Caco-2 (cell line): ENCODE data around the gene PTGDR2. TPM values are rescaled to one million over a fixed set of nuclear protein-coding genes. Genes with fewer than 3 reads are reported as not detected.

Experiments used
- BruUV-seq: library from RNA; stranded (reverse); fragments of 400-500 nt; replicated peaks from 2 replicates; lab custom pipeline; 2021; lab: Mats Ljungman, UMichigan
- CTCF ChIA-PET: fragments of 300-600 bp; sonication (Branson Sonifier 250); formaldehyde crosslinking; loops from one replicate; lab custom pipeline; 2022; ENCODE audit warnings: antibody characterized with exemption; lab: Charles Lee
- POLR2A ChIA-PET: fragments of 300-600 bp; sonication (Branson Sonifier 250); formaldehyde crosslinking; loops from one replicate; lab custom pipeline; 2022; ENCODE audit warnings: antibody characterized with exemption; lab: Charles Lee
- DNase-seq, 2 experiments: peaks; one replicate each; pipeline versions ENCODE4 v3.0.0 to v3.0.0-alpha.2; 2020 to 2022
- H3K27me3 ChIP-seq: replicated peaks from 2 replicates; pipeline ENCODE4 v1.6.0; 2011; ENCODE audit warnings: low read length; ENCODE audit not compliant: control insufficient read depth, insufficient read depth
- H3K36me3 ChIP-seq: 2 replicates; pipeline ENCODE4 v1.5.1; 2011; ENCODE audit warnings: low read length; ENCODE audit not compliant: control insufficient read depth, insufficient read depth
- H3K4me1 ChIP-seq: fragments of 250-450 bp; sonication (Bioruptor Pico); 2 replicates; pipeline ENCODE4 v1.5.1; 2020; ENCODE audit warnings: mild to moderate bottlenecking
- H3K4me3 ChIP-seq: 2 replicates; pipeline ENCODE4 v1.5.1; 2011; ENCODE audit warnings: low read depth, mild to moderate bottlenecking, control low read depth, low read length
- H3K9me3 ChIP-seq: fragments of 250-450 bp; sonication (Bioruptor Pico); 2 replicates; pipeline ENCODE4 v1.5.1; 2020; ENCODE audit warnings: mild to moderate bottlenecking, moderate library complexity
- H3K27ac Mint-ChIP-seq: one replicate; pipeline ENCODE4 v1.8.0; 2022; ENCODE audit warnings: mixed read lengths; ENCODE audit not compliant: unreplicated experiment
- H3K27me3 Mint-ChIP-seq: one replicate; pipeline ENCODE4 v1.8.0; 2022; ENCODE audit warnings: mixed read lengths; ENCODE audit not compliant: insufficient read depth, unreplicated experiment
- H3K36me3 Mint-ChIP-seq: one replicate; pipeline ENCODE4 v1.8.0; 2022; ENCODE audit warnings: mild to moderate bottlenecking, mixed read lengths; ENCODE audit not compliant: insufficient read depth, unreplicated experiment
- H3K4me1 Mint-ChIP-seq: one replicate; pipeline ENCODE4 v1.8.0; 2022; ENCODE audit warnings: low read depth, mixed read lengths; ENCODE audit not compliant: unreplicated experiment
- H3K4me3 Mint-ChIP-seq: one replicate; pipeline ENCODE4 v1.8.0; 2022; ENCODE audit warnings: mild to moderate bottlenecking, moderate library complexity, mixed read lengths; ENCODE audit not compliant: unreplicated experiment
- H3K9me3 Mint-ChIP-seq: one replicate; pipeline ENCODE4 v1.8.0; 2022; ENCODE audit warnings: mixed read lengths; ENCODE audit not compliant: unreplicated experiment
- CTCF ChIP-seq, 2 experiments: fragments of 200-600 bp in 1 of 2; IDR thresholded peaks; 1 replicate in 1 of 2; 2 replicates in 1 of 2; pipeline versions ENCODE4 v1.5.1 to v1.8.0; 2011 to 2022; ENCODE audit warnings: antibody characterized with exemption in 1 of 2, control low read depth in 1 of 2, inconsistent platforms in 1 of 2, low read depth in 1 of 2, low read length in 1 of 2, mild to moderate bottlenecking in 1 of 2, moderate library complexity in 1 of 2; ENCODE audit not compliant: insufficient read depth in 1 of 2, severe bottlenecking in 1 of 2, unreplicated experiment in 1 of 2
- intact Hi-C: fragments of 100-400 bp; cut with micrococcal nuclease; formaldehyde crosslinking; loops from one replicate; pipeline ENCODE4 v1.10.0; 2022; ENCODE audit not compliant: unreplicated experiment
- total RNA-seq: library from RNA; stranded (reverse); gene quantifications from 2 replicates; pipeline ENCODE4 v1.2.3, GENCODE V29; 2022

PTGDR2 gene
- total RNA-seq, 1 experiment from 2014 or later, result 0.09 TPM

GRCh38 chr11:60878245-60879101 is 22.7 kb upstream of the PTGDR2 start:
- H3K27ac Mint-ChIP-seq, result no peak overlapping the region
- no peaks in the 10 kb centered on the region for H3K9me3 Mint-ChIP-seq
- Histone ChIP-seq H3K27me3 (no peaks in the 10 kb centered on the region), H3K9me3 (no peaks in the 10 kb centered on the region), H3K36me3 (no peaks in the 10 kb centered on the region), H3K4me3 (no peak overlapping the region), H3K4me1 (no peaks in the 10 kb centered on the region)
- TF ChIP-seq CTCF (IDR thresholded peaks at IDR 0.05; ENCODE audit: insufficient read depth in 1 of 2, low read depth in 1 of 2, low read length in 1 of 2, severe bottlenecking in 1 of 2, unreplicated experiment in 1 of 2), result no peak
- no peak overlapping the region for H3K4me3 Mint-ChIP-seq
- DNase-seq, result no peak
- ChIA-PET CTCF (no interaction called here), POLR2A (no interaction called here)
- no peaks in the 10 kb centered on the region for H3K27me3 Mint-ChIP-seq
- no peaks in the 10 kb centered on the region for H3K36me3 Mint-ChIP-seq
- no peaks in the 10 kb centered on the region for H3K4me1 Mint-ChIP-seq
- no TSS peak for BruUV-seq
- intact Hi-C loops, result no loop called here

- intact Hi-C loops, result no loop called here
- Histone ChIP-seq H3K4me1 (no peaks in the 10 kb centered on the region), H3K36me3 (no peaks in the 10 kb centered on the region), H3K4me3 (no peak overlapping the region), H3K27me3 (no peaks in the 10 kb centered on the region), H3K9me3 (no peaks in the 10 kb centered on the region)
- Mint-ChIP-seq H3K36me3 (no peaks in the 10 kb centered on the region), H3K4me3 (no peak overlapping the region), H3K9me3 (no peaks in the 10 kb centered on the region), H3K4me1 (no peaks in the 10 kb centered on the region), H3K27ac (no peak overlapping the region), H3K27me3 (no peaks in the 10 kb centered on the region)
- TF ChIP-seq CTCF (IDR thresholded peaks at IDR 0.05; ENCODE audit: insufficient read depth in 1 of 2, low read depth in 1 of 2, low read length in 1 of 2, severe bottlenecking in 1 of 2, unreplicated experiment in 1 of 2), result no peak
- DNase-seq, result no peak
- ChIA-PET CTCF (no interaction called here), POLR2A (interaction anchor here (0.5 kb wide), 1 partner anchor 301 kb away, joined by 3 read pairs; no protein-coding TSS in a partner anchor)
- BruUV-seq, result no TSS peak
Measured at GRCh38 chr11:60876168-60876485, 20.4 kb upstream of the PTGDR2 start.

- CTCF ChIA-PET, result no interaction called here
Measured at GRCh38 chr11:60875366-60876167, 19.8 kb upstream of the PTGDR2 start.

More at GRCh38 chr11:60875366-60876167, 19.8 kb upstream of the PTGDR2 start:
- no TSS peak for BruUV-seq
- DNase-seq, result no peak
- Mint-ChIP-seq H3K27ac (no peak overlapping the region), H3K27me3 (no peaks in the 10 kb centered on the region), H3K9me3 (no peaks in the 10 kb centered on the region), H3K36me3 (no peaks in the 10 kb centered on the region), H3K4me3 (no peak overlapping the region), H3K4me1 (no peaks in the 10 kb centered on the region)
- intact Hi-C loops, result no loop called here
- Histone ChIP-seq H3K4me1 (no peaks in the 10 kb centered on the region), H3K36me3 (no peaks in the 10 kb centered on the region), H3K27me3 (no peaks in the 10 kb centered on the region), H3K9me3 (no peaks in the 10 kb centered on the region), H3K4me3 (no peak overlapping the region)
- no peak for TF ChIP-seq CTCF (IDR thresholded peaks at IDR 0.05; ENCODE audit: insufficient read depth in 1 of 2, low read depth in 1 of 2, low read length in 1 of 2, severe bottlenecking in 1 of 2, unreplicated experiment in 1 of 2)
- POLR2A ChIA-PET, result interaction anchor here (0.5 kb wide), 1 partner anchor 301 kb away, joined by 3 read pairs; no protein-coding TSS in a partner anchor
